Lung (tissue), 12 donors: ENCODE measurements around the gene PPIG. TPM values are rescaled to one million over a fixed set of nuclear protein-coding genes. Genes with fewer than 3 reads are reported as not detected.
A peak's percentile ranks its signal among the peaks of the same experiment; 100 is the strongest.

Experiments
- ATAC-seq: fragments of 200-7000 bp; cut with Tn5 transposase; one replicate; pipeline ENCODE4 v1.9.1; 2020; ENCODE audit warnings: moderate number of reproducible peaks; ENCODE audit not compliant: insufficient read depth, low FRiP score
- DNase-seq, 3 donors: peaks; one replicate each; pipeline ENCODE4 v3.0.0-alpha.2; 2013 to 2017
- H3K27ac ChIP-seq, 2 donors: one replicate each; pipeline ENCODE4 v1.5.1; 2013; ENCODE audit warnings: mild to moderate bottlenecking in 2 of 2, moderate library complexity in 2 of 2, control low read depth in 1 of 2, inconsistent platforms in 1 of 2, low read depth in 1 of 2, low read length in 1 of 2
- H3K27me3 ChIP-seq, 3 donors: one replicate each; pipeline ENCODE4 v1.5.1; 2013; ENCODE audit warnings: low read length in 2 of 3; ENCODE audit not compliant: control insufficient read depth in 3 of 3, insufficient read depth in 3 of 3
- H3K36me3 ChIP-seq, 4 donors: one replicate each; pipeline ENCODE4 v1.5.1; 2013; ENCODE audit warnings: low read length in 4 of 4, mild to moderate bottlenecking in 1 of 4, moderate library complexity in 1 of 4; ENCODE audit not compliant: control insufficient read depth in 4 of 4, insufficient read depth in 4 of 4
- H3K4me1 ChIP-seq, 5 donors: one replicate each; pipeline ENCODE4 v1.5.1; 2013; ENCODE audit warnings: low read length in 5 of 5, mild to moderate bottlenecking in 2 of 5, moderate library complexity in 1 of 5; ENCODE audit not compliant: control insufficient read depth in 5 of 5, insufficient read depth in 5 of 5
- H3K4me3 ChIP-seq: one replicate; pipeline ENCODE4 v1.5.1; 2013; ENCODE audit warnings: mild to moderate bottlenecking, control low read depth, moderate library complexity
- H3K9ac ChIP-seq, 2 donors: one replicate each; pipeline ENCODE4 v1.5.1; 2013; ENCODE audit warnings: low read length in 2 of 2, control low read depth in 1 of 2; ENCODE audit not compliant: insufficient read depth in 1 of 2
- H3K9me3 ChIP-seq, 4 donors: one replicate each; pipeline ENCODE4 v1.5.1; 2013; ENCODE audit warnings: low read length in 3 of 4, mild to moderate bottlenecking in 1 of 4, moderate library complexity in 1 of 4; ENCODE audit not compliant: control insufficient read depth in 4 of 4, insufficient read depth in 3 of 4
- CTCF ChIP-seq: IDR thresholded peaks from 2 replicates; pipeline ENCODE4 v1.5.1; 2012; ENCODE audit warnings: mild to moderate bottlenecking; ENCODE audit errors: control extremely low read depth, extremely low read depth
- WGBS, 2 donors: extraction: QIAGEN DNeasy Blood & Tissue Kit; methylation state at CpG; one replicate each; pipeline ENCODE4 v1.1.7; 2013; 5-methylcytosine and 5-hydroxymethylcytosine counted together
- polyA plus RNA-seq, 2 donors: library from polyadenylated mRNA; stranded (reverse); fragments of 200-250 nt; gene quantifications; one replicate each; pipeline ENCODE4 v1.2.1, GENCODE V29; 2013
- total RNA-seq, 2 donors: library from RNA; depleted of rRNA in 1 of 2; stranded (reverse); fragments of >200 nt in 1 of 2; gene quantifications; one replicate each; pipeline ENCODE4 v1.2.1, GENCODE V29; 2014 to 2021
- donor health status: control.
- donor health status: control.
- donor health status: Bipolar disorder and iron deficiency.
- donor health status: healthy.
- donor health status: DM: yes; HTN: yes; CAD: no.

Gene PPIG
- total and polyA plus RNA-seq, 4 donors = 26.2 to 56.1 (median 48.2) TPM

- H3K9ac ChIP-seq = no peak overlapping the region
- H3K4me1 ChIP-seq = no peaks in the 10 kb centered on the region
- no peak overlapping the region for H3K27ac ChIP-seq
- peaks cover 11 to 21% (median 20%) of the 10 kb centered on the region in 4 donors for H3K36me3 ChIP-seq
- no peaks in the 10 kb centered on the region for H3K9me3 ChIP-seq
- H3K27me3 ChIP-seq = no peaks in the 10 kb centered on the region
- ATAC-seq (no peak), DNase-seq (peak in 1 of 3 donors; percentile 25)
- H3K4me3 ChIP-seq = no peak overlapping the region
- TF ChIP-seq CTCF = no peak
- 96 to 97% methylated on average over 3 of the region's 3 CpGs for WGBS, 2 donors
Measured at GRCh38 chr2:169637620-169638019, 53.5 kb downstream of the PPIG start.

- H3K27me3 ChIP-seq = no peaks in the 10 kb centered on the region
- 99% methylated on average over 2 of the region's 2 CpGs for WGBS, 2 donors
- TF ChIP-seq CTCF = no peak
- H3K9ac ChIP-seq = no peak overlapping the region
- H3K4me1 ChIP-seq = no peaks in the 10 kb centered on the region
- no peak overlapping the region for H3K27ac ChIP-seq
- DNase-seq = no peak
- no peak for ATAC-seq
- H3K9me3 ChIP-seq = no peaks in the 10 kb centered on the region
- H3K36me3 ChIP-seq = peaks cover 5 to 17% (median 9%) of the 10 kb centered on the region in 4 donors
- H3K4me3 ChIP-seq = no peak overlapping the region
Measured at GRCh38 chr2:169640104-169640503, 56.0 kb downstream of the PPIG start.

DNA sequence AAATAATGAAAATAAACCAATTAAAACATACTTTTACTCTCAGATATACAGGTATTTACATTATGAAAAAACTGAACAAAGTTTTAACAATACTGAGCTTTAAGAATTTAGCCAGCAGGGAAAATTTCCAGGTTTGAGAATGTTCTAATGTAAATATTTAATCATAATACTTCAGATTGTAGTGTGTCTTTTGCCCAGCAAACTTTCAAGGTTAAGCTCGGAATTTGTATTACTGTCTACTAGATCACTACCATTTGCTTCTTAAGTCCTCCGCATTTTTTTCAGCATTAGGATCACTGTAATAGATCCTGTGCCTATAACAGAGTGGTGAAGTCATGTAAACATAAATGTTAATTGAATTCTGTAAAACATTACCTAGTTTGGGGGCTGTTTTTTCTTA is 57.3 kb downstream of the PPIG start:
- TF ChIP-seq CTCF = no peak
- H3K4me3 ChIP-seq = no peak overlapping the region
- H3K36me3 ChIP-seq = peaks cover 3 to 9% (median 4%) of the 10 kb centered on the region in 4 donors
- peak in 2 of 3 donors; percentile 21 to 27 for DNase-seq
- H3K27ac ChIP-seq = no peak overlapping the region
- H3K4me1 ChIP-seq = no peaks in the 10 kb centered on the region
- no peak overlapping the region for H3K9ac ChIP-seq
- 78 to 87% methylated on average over 2 of the region's 2 CpGs for WGBS, 2 donors
- no peaks in the 10 kb centered on the region for H3K9me3 ChIP-seq
- no peaks in the 10 kb centered on the region for H3K27me3 ChIP-seq
- ATAC-seq = no peak

DNA sequence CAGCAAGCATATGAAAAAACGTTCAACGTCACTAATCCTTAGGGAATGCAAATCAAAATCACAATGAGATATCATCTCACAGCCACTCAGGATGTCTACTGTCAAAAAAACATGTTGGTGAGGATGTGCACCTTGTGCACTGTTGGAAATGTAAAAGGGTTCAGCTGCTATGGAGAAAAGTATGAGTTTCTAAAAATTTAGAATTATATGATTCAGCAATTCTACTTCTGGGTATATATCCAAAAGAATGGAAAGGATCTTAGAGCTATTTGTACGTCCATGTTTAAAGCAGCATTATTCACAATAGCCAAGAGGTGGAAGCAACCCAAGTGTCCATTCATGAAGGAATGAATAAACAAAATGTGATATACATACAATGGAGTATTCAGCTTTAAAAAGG is 60.0 kb downstream of the PPIG start:
- Histone ChIP-seq H3K4me3 (no peak overlapping the region), H3K36me3 (no peaks in the 10 kb centered on the region), H3K9ac (no peak overlapping the region), H3K27ac (no peak overlapping the region), H3K27me3 (no peaks in the 10 kb centered on the region), H3K9me3 (no peaks in the 10 kb centered on the region), H3K4me1 (no peaks in the 10 kb centered on the region)
- 68 to 69% methylated on average over 3 of the region's 3 CpGs for WGBS, 2 donors
- DNase-seq (no peak), ATAC-seq (no peak)
- TF ChIP-seq CTCF = no peak
